Chondrocyte (in vitro differentiated cells): Measurements from ENCODE around the gene ZC3HAV1L. TPM values are rescaled to one million over a fixed set of nuclear protein-coding genes. Genes with fewer than 3 reads are reported as not detected.
"Not testable (repeated sequence)": the region's sequence is repeated elsewhere in the genome, so short reads cannot be mapped to it uniquely, and the experiment has no call there.

Source experiments
- DNase-seq: peaks from one replicate; pipeline ENCODE4 v3.0.0; 2021; ENCODE audit warnings: mixed read lengths, low spot score
- H3K27ac Mint-ChIP-seq: one replicate; pipeline ENCODE4 v1.8.0; 2021; ENCODE audit warnings: mild to moderate bottlenecking, moderate library complexity, mixed read lengths; ENCODE audit not compliant: unreplicated experiment
- H3K27me3 Mint-ChIP-seq: 2 replicates; pipeline ENCODE4 v1.8.0; 2021; ENCODE audit warnings: low read depth, mixed read lengths
- H3K36me3 Mint-ChIP-seq: 2 replicates; pipeline ENCODE4 v1.8.0; 2021; ENCODE audit warnings: low read depth, mixed read lengths
- H3K4me1 Mint-ChIP-seq: 2 replicates; pipeline ENCODE4 v1.8.0; 2021; ENCODE audit warnings: low read depth, mild to moderate bottlenecking, mixed read lengths
- H3K4me3 Mint-ChIP-seq: one replicate; pipeline ENCODE4 v1.8.0; 2021; ENCODE audit warnings: mild to moderate bottlenecking, moderate library complexity, mixed read lengths; ENCODE audit not compliant: unreplicated experiment
- H3K9me3 Mint-ChIP-seq: 2 replicates; pipeline ENCODE4 v1.8.0; 2021; ENCODE audit warnings: low read depth, mixed read lengths
- CTCF ChIP-seq: fragments of 200-600 bp; sonication (generic); IDR thresholded peaks from 2 replicates; pipeline ENCODE4 v1.5.0; 2021; ENCODE audit warnings: antibody characterized with exemption, mild to moderate bottlenecking, moderate library complexity
- total RNA-seq: library from RNA; stranded (reverse); gene quantifications from 3 replicates; pipeline ENCODE4 v1.2.1, GENCODE V29; 2021

Gene ZC3HAV1L
- total RNA-seq, 1 donor from 2014 or later: 9.9 TPM

GRCh38 chr7:139061416-139061815 is 25.6 kb upstream of the ZC3HAV1L start:
- Mint-ChIP-seq H3K4me3 (no peak overlapping the region), H3K27me3 (no peaks in the 10 kb centered on the region), H3K9me3 (no peaks in the 10 kb centered on the region), H3K36me3 (peaks cover 22% of the 10 kb centered on the region), H3K27ac (no peak overlapping the region), H3K4me1 (peaks cover 8% of the 10 kb centered on the region)
- no peak for DNase-seq
- TF ChIP-seq CTCF: no peak

DNA sequence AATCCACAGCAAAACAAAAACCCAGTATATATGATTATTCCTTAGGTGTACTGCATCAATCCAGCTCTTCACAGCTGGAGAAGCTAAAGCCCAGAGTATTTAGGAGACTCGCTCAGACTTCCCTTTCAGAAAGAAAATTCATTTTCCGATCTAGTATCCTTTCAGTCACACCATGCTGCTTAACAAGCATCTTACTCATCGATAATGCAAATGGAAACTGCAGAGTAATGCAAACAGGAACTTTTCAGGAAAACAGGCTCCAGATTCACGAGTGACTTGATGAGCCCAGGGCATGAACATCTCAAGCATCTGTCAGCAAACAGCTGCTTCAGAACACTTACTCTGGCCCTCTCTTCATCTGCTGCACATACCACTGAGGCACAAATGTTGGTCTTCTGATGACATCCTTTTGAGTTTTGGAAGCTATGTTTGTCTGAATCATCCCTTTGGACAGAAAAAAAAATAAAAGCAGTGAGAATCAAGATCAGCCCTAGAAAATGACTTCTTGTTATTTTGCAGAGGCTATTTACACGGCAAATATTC is 24.9 kb upstream of the ZC3HAV1L start:
- H3K36me3 Mint-ChIP-seq: peaks cover 19% of the 10 kb centered on the region
- no peaks in the 10 kb centered on the region for H3K27me3 Mint-ChIP-seq
- DNase-seq: no peak
- no peaks in the 10 kb centered on the region for H3K9me3 Mint-ChIP-seq
- peaks cover 8% of the 10 kb centered on the region for H3K4me1 Mint-ChIP-seq
- TF ChIP-seq CTCF: no peak
- no peak overlapping the region for H3K27ac Mint-ChIP-seq
- no peak overlapping the region for H3K4me3 Mint-ChIP-seq

GRCh38 chr7:139059905-139060304 is 24.1 kb upstream of the ZC3HAV1L start:
- Mint-ChIP-seq H3K9me3 (no peaks in the 10 kb centered on the region), H3K4me3 (no peak overlapping the region), H3K36me3 (peaks cover 16% of the 10 kb centered on the region), H3K4me1 (peaks cover 8% of the 10 kb centered on the region), H3K27me3 (no peaks in the 10 kb centered on the region), H3K27ac (no peak overlapping the region)
- no peak for TF ChIP-seq CTCF
- no peak for DNase-seq

DNA sequence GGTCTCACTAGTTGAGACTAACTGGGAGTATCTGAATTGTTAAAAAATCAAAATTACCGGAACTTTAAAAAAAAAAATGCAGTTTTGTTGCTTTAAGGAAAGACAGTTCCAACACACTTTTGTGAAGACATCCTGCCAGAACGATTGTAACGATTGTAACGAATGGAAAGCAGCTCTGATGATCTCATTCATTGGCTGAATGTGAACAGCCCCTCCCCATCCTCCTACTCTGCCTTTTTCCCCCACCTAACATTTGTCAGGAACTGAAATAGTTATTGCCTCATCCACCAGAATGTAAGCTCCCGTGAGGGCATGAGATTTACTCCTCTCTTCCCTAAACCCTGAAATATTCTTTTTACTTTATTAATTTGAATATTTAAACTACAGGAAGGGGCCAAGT is 23.1 kb upstream of the ZC3HAV1L start:
- no peak for TF ChIP-seq CTCF
- H3K36me3 Mint-ChIP-seq: peaks cover 20% of the 10 kb centered on the region
- H3K9me3 Mint-ChIP-seq: no peaks in the 10 kb centered on the region
- peaks cover 8% of the 10 kb centered on the region for H3K4me1 Mint-ChIP-seq
- H3K27me3 Mint-ChIP-seq: no peaks in the 10 kb centered on the region
- H3K27ac Mint-ChIP-seq: no peak overlapping the region
- no peak for DNase-seq
- H3K4me3 Mint-ChIP-seq: no peak overlapping the region

DNA sequence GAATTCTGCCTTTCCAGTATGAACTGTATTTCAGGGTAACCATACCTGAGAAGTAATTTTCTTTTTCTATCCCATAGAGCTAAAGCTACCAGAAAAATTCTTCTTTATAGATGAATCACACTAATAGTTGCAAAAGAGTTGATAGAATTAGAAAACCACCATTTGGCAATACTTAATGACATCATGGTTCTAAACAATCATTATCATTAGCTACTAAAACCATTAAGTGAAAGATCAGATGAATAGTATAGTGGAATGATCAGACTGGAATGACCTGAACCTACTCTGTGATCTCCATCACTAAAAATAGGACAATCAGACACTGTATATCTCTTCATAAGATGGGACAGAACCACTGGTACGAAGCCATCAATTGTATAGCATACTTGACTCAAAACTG is 19.8 kb upstream of the ZC3HAV1L start:
- Mint-ChIP-seq H3K27ac (no peak overlapping the region), H3K36me3 (peaks cover 28% of the 10 kb centered on the region), H3K27me3 (no peaks in the 10 kb centered on the region), H3K9me3 (no peaks in the 10 kb centered on the region), H3K4me3 (no peak overlapping the region), H3K4me1 (peaks cover 7% of the 10 kb centered on the region)
- no peak for TF ChIP-seq CTCF
- no peak for DNase-seq

DNA sequence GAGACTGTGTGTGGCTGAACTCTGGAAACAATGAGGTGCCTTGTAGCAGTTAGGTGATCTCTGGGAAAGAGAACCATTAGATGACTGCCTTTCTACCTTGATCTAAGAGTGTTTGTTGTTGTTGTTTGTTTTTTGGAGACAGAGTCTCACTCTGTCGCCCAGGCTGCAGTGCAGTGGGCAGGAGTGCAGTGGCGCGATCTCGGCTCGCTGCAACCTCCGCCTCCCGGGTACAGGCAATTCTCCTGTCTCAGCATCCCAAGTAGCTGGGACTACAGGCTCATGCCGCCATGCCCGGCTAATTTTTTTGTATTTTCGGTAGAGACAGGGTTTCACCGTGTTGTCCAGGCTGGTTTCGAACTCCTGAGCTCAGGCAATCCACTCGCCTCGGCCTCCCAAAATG is 18.8 kb upstream of the ZC3HAV1L start:
- not testable (repeated sequence) for H3K27ac Mint-ChIP-seq, H3K9me3 Mint-ChIP-seq, DNase-seq, H3K27me3 Mint-ChIP-seq, H3K4me3 Mint-ChIP-seq
- H3K36me3 Mint-ChIP-seq: peaks cover 29% of the 10 kb centered on the region
- peaks cover 13% of the 10 kb centered on the region for H3K4me1 Mint-ChIP-seq
